PC-3 (cell line): ENCODE results near the gene ADGRD1.

Experiments
- CTCF ChIP-seq: fragments of 300-600 bp; sonication (generic); conservative IDR thresholded peaks from 2 replicates; pipeline ENCODE4 v1.5.1; 2017; ENCODE audit warnings: antibody characterized with exemption, low read depth, mild to moderate bottlenecking, low read length
- EZH2 ChIP-seq: fragments of 300-600 bp; sonication (generic); IDR thresholded peaks from one replicate; pipeline ENCODE4 v1.6.1; 2017; ENCODE audit warnings: antibody characterized with exemption, mild to moderate bottlenecking, low read length; ENCODE audit not compliant: unreplicated experiment
- EZH2phosphoT487 ChIP-seq: fragments of 300-600 bp; sonication (generic); IDR thresholded peaks from 2 replicates; pipeline ENCODE4 v1.6.1; 2018; ENCODE audit warnings: mild to moderate bottlenecking, antibody characterized with exemption, low read length, borderline replicate concordance

GRCh38 chr12:131048611-131048990 is 94.9 kb downstream of the ADGRD1 start:
- TF ChIP-seq EZH2 (no peak), CTCF (no peak), EZH2phosphoT487 (no peak)
